Measurements from ENCODE around the gene RNASEH2B. TPM values are rescaled to one million over a fixed set of nuclear protein-coding genes. Genes with fewer than 3 reads are reported as not detected.

The RNASEH2B gene
- total and polyA plus RNA-seq, 7 experiments from 2014 or later, result 65.3 to 105 (median 94.6) TPM

DNA sequence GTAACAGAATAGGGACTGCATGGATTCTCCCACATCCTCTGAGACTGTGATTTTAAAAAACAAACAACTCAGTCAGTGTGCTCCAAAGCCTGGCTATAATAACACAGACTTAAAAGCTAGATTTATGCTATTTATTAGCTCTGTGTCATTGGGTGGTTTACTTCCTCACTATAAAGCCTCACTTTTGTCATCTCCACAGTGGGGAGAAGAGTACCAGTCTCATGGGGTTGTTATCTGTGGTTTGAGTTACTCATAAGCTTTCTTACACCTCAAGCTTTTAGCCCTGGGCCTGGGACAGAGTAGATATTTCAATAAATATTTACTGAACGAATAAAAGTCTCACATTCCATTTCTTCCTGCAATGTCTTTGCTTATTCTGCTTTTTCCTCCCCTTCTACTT lies 5.3 kb downstream of the RNASEH2B start:
- ATAC-seq (no peak), DNase-seq (no peak)
- Histone ChIP-seq H3K4me3 (ENCODE audit: low read length) (no peak overlapping the region), H3K27me3 (ENCODE audit: control insufficient read depth in 2 of 2, insufficient read depth in 2 of 2, low read length in 2 of 2) (no peaks in the 10 kb centered on the region), H3K27ac (ENCODE audit: low read depth, low read length) (no peak overlapping the region), H3K9me3 (ENCODE audit: control insufficient read depth in 2 of 3, low read length in 3 of 3) (no peaks in the 10 kb centered on the region), H3K36me3 (ENCODE audit: control insufficient read depth in 2 of 3, insufficient read depth in 3 of 3, low read length in 3 of 3) (no peaks in the 10 kb centered on the region), H3K4me1 (ENCODE audit: control insufficient read depth in 2 of 2, insufficient read depth in 2 of 2, low read length in 2 of 2) (peaks cover 15 to 38% of the 10 kb centered on the region in 2 donors)
- H3K9me3 Mint-ChIP-seq, result peaks cover 0 to 2% (median 0%) of the 10 kb centered on the region in 11 donors
- ChIA-PET CTCF (interaction anchor here (0.5 to 1.7 kb wide), 6 partner anchors 23 to 939 kb away, joined by 3 to 8 read pairs (median 3); no protein-coding TSS in a partner anchor), POLR2A (interaction anchor here (1.0 to 1.8 kb wide), 4 partner anchors 19 to 938 kb away, joined by 3 to 5 read pairs (median 4); no protein-coding TSS in a partner anchor)
- intact Hi-C loops (cut with micrococcal nuclease), result loop anchor here (5.0 to 10.0 kb wide), 14 partner anchors 68 to 1540 kb away; partner anchors contain the start of genes INTS6 (in 2 of the 2), WDFY2 (in 2 of the 2), CKAP2 (in 1 of the 2) and VPS36 (in 1 of the 2)
- peak overlapping the region in 5 of 9 donors; percentile 9 to 77 (median 60) for H3K27ac Mint-ChIP-seq
- peaks cover 0 to 22% (median 0%) of the 10 kb centered on the region in 5 donors for H3K36me3 Mint-ChIP-seq
- H3K4me1 Mint-ChIP-seq, result peaks cover 57 to 84% (median 80%) of the 10 kb centered on the region in 7 donors
- peak overlapping the region in 5 of 10 donors; percentile 2 to 49 (median 35) for H3K4me3 Mint-ChIP-seq
- no peaks in the 10 kb centered on the region for H3K27me3 Mint-ChIP-seq

DNA sequence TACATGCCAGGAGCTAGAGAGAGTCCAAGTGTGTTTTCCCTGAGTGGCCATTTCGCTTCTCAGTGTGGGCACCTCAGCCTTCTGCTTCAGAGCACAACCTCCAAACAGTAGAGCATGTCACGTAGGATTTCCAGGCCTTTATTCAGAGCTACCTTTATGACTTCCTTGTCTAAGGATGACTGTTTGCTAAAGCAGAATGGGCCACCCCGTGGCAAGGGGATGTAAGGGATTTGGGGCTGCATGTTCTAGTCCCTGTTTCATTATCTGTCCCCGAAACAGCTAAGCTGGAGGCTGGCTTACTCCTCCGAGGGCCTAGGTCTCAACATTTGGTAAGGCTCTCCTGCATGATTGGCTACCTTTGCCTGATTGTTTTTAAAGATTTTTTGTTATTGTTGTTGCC lies 6.0 kb downstream of the RNASEH2B start:
- no peaks in the 10 kb centered on the region for H3K36me3 ChIP-seq (ENCODE audit: control insufficient read depth in 2 of 3, insufficient read depth in 3 of 3, low read length in 3 of 3)
- Mint-ChIP-seq H3K4me3 (peak overlapping the region in 6 of 10 donors; percentile 2 to 49 (median 9)), H3K36me3 (peaks cover 0 to 26% (median 4%) of the 10 kb centered on the region in 5 donors), H3K9me3 (peaks cover 0 to 4% (median 0%) of the 10 kb centered on the region in 11 donors), H3K4me1 (peaks cover 61 to 88% (median 82%) of the 10 kb centered on the region in 7 donors), H3K27ac (peak overlapping the region in 4 of 9 donors; percentile 44 to 77 (median 57)), H3K27me3 (no peaks in the 10 kb centered on the region)
- intact Hi-C loops (cut with micrococcal nuclease), result loop anchor here (10.0 kb wide), 6 partner anchors 201 to 1539 kb away; partner anchors contain the start of genes CKAP2 (in 1 of the 2), VPS36 (in 1 of the 2) and WDFY2 (in 1 of the 2)
- no peak overlapping the region for H3K27ac ChIP-seq (ENCODE audit: low read depth, low read length)
- no peaks in the 10 kb centered on the region for H3K27me3 ChIP-seq (ENCODE audit: control insufficient read depth in 2 of 2, insufficient read depth in 2 of 2, low read length in 2 of 2)
- DNase-seq, result peak in 2 of 9 donors; percentile 2 to 20
- no peaks in the 10 kb centered on the region for H3K9me3 ChIP-seq (ENCODE audit: control insufficient read depth in 2 of 3, low read length in 3 of 3)
- no peak overlapping the region for H3K4me3 ChIP-seq (ENCODE audit: low read length)
- no peak for ATAC-seq
- ChIA-PET CTCF (interaction anchor here (0.5 to 1.7 kb wide), 5 partner anchors 36 to 939 kb away, joined by 3 to 8 read pairs (median 3); no protein-coding TSS in a partner anchor), POLR2A (interaction anchor here (1.3 to 1.5 kb wide), 2 partner anchors 790 to 939 kb away, joined by 3 to 5 read pairs; no protein-coding TSS in a partner anchor)
- H3K4me1 ChIP-seq (ENCODE audit: control insufficient read depth in 2 of 2, insufficient read depth in 2 of 2, low read length in 2 of 2), result peaks cover 13 to 38% of the 10 kb centered on the region in 2 donors

DNA sequence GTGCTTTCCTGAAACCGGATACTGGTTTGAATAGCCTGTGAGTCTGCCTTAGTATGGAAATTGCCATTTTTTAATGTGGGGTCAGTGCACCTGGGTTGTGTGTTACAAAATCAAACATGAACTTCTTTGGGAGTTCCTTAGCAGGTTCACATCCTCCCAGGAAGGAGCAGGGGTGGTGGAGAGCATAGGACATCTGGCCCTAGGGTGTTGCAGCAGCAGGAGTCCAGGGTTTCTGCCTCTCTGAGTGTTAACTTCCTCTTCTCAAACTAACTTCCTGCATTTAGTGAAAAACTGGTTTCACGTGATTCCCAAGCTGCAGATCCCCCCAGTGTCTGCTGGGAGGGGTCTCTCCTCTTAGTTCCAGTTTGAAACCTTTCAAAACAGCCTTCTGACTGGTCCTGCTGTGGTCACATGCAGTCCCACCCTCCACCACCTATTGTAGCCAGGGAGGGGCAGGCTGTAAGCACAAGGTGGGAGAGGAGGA lies 7.2 kb downstream of the RNASEH2B start:
- Histone ChIP-seq H3K27ac (ENCODE audit: low read depth, low read length) (peak overlapping the region; percentile 11), H3K27me3 (ENCODE audit: control insufficient read depth in 2 of 2, insufficient read depth in 2 of 2, low read length in 2 of 2) (no peaks in the 10 kb centered on the region), H3K4me1 (ENCODE audit: control insufficient read depth in 2 of 2, insufficient read depth in 2 of 2, low read length in 2 of 2) (peaks cover 7 to 31% of the 10 kb centered on the region in 2 donors), H3K9me3 (ENCODE audit: control insufficient read depth in 2 of 3, low read length in 3 of 3) (no peaks in the 10 kb centered on the region), H3K36me3 (ENCODE audit: control insufficient read depth in 2 of 3, insufficient read depth in 3 of 3, low read length in 3 of 3) (no peaks in the 10 kb centered on the region), H3K4me3 (ENCODE audit: low read length) (no peak overlapping the region)
- ChIA-PET CTCF (interaction anchor here (0.9 kb wide), 1 partner anchor 809 kb away, joined by 3 read pairs; no protein-coding TSS in a partner anchor), POLR2A (interaction anchor here (1.3 kb wide), 1 partner anchor 920 kb away, joined by 4 read pairs; the partner anchor contains the start of gene TRIM13)
- Mint-ChIP-seq H3K4me3 (peak overlapping the region; percentile 65 to 81 (median 75)), H3K4me1 (peaks cover 53 to 78% (median 72%) of the 10 kb centered on the region in 7 donors), H3K9me3 (peaks cover 0 to 4% (median under 1%) of the 10 kb centered on the region in 11 donors), H3K27ac (peak overlapping the region; percentile 35 to 88 (median 77)), H3K36me3 (peaks cover 1 to 30% (median 14%) of the 10 kb centered on the region in 5 donors), H3K27me3 (no peaks in the 10 kb centered on the region)
- peak; percentile 49 for ATAC-seq
- no peak for DNase-seq
- intact Hi-C loops (cut with micrococcal nuclease), result loop anchor here (10.0 kb wide), 6 partner anchors 202 to 1538 kb away; partner anchors contain the start of genes CKAP2 (in 1 of the 2), VPS36 (in 1 of the 2) and WDFY2 (in 1 of the 2)

DNA sequence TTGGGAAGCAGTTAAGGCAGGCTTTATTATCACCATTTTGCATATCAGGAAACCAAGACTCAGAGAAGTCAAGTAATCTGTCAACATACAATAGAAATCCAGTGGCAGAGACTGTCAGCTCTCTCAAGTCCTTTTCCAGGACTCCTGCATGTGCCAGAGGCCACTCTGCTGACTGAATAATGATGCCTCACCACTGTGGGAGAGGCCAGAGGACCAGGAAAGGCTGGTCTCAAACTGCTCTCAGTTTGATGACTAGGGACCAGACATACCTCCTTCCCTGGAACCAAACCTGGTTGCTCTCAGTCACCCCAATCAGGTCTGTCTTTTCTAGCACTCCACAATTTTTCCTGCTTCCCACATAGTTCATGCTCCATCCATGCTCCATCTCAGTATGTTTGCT lies 8.0 kb downstream of the RNASEH2B start:
- Mint-ChIP-seq H3K27ac (peak overlapping the region in 4 of 9 donors; percentile 24 to 84 (median 54)), H3K4me3 (peak overlapping the region in 7 of 10 donors; percentile 7 to 81 (median 66)), H3K27me3 (no peaks in the 10 kb centered on the region), H3K36me3 (peaks cover 9 to 39% (median 22%) of the 10 kb centered on the region in 5 donors), H3K9me3 (peaks cover 0 to 12% (median 8%) of the 10 kb centered on the region in 11 donors), H3K4me1 (peaks cover 45 to 69% (median 64%) of the 10 kb centered on the region in 7 donors)
- DNase-seq, result no peak
- Histone ChIP-seq H3K4me3 (ENCODE audit: low read length) (no peak overlapping the region), H3K27me3 (ENCODE audit: control insufficient read depth in 2 of 2, insufficient read depth in 2 of 2, low read length in 2 of 2) (no peaks in the 10 kb centered on the region), H3K9me3 (ENCODE audit: control insufficient read depth in 2 of 3, low read length in 3 of 3) (peaks cover 0 to 5% (median 0%) of the 10 kb centered on the region in 3 experiments), H3K27ac (ENCODE audit: low read depth, low read length) (no peak overlapping the region), H3K36me3 (ENCODE audit: control insufficient read depth in 2 of 3, insufficient read depth in 3 of 3, low read length in 3 of 3) (peaks cover 0 to 6% (median 0%) of the 10 kb centered on the region in 3 experiments), H3K4me1 (ENCODE audit: control insufficient read depth in 2 of 2, insufficient read depth in 2 of 2, low read length in 2 of 2) (peaks cover 7 to 29% of the 10 kb centered on the region in 2 donors)
- ATAC-seq, result no peak
- CTCF ChIA-PET, result interaction anchor here (0.9 kb wide), 1 partner anchor 810 kb away, joined by 3 read pairs; no protein-coding TSS in a partner anchor
- intact Hi-C loops (cut with micrococcal nuclease), result loop anchor here (10.0 kb wide), 6 partner anchors 203 to 1537 kb away; partner anchors contain the start of genes CKAP2 (in 1 of the 2), VPS36 (in 1 of the 2) and WDFY2 (in 1 of the 2)
- POLR2A ChIA-PET, result interaction anchor here (1.3 kb wide), 1 partner anchor 920 kb away, joined by 4 read pairs; the partner anchor contains the start of gene TRIM13

DNA sequence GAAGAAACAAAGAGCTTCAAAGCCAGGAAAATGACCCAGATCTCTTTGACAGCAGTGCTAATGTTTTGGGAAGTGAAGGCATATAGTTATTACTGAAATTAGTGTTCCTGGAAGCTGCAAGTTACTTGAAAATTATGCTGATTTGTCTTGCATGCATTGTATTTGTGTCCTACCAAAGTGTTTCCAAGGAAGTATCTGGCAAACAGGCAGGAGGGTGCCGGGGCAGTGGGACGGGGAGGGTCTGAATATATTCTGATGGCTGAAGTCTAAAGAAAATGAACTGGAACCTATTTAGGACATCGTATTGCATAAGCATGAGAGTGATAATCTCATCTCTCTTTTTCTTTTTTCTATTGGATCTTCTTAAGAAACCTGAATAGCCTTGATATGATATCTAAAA lies 9.0 kb downstream of the RNASEH2B start:
- DNase-seq (no peak), ATAC-seq (no peak)
- H3K4me1 ChIP-seq (ENCODE audit: control insufficient read depth in 2 of 2, insufficient read depth in 2 of 2, low read length in 2 of 2), result peaks cover 7 to 29% of the 10 kb centered on the region in 2 donors
- no peaks in the 10 kb centered on the region for H3K27me3 ChIP-seq (ENCODE audit: control insufficient read depth in 2 of 2, insufficient read depth in 2 of 2, low read length in 2 of 2)
- POLR2A ChIA-PET, result no interaction called here
- H3K36me3 ChIP-seq (ENCODE audit: control insufficient read depth in 2 of 3, insufficient read depth in 3 of 3, low read length in 3 of 3), result peaks cover 0 to 6% (median 0%) of the 10 kb centered on the region in 3 experiments
- Mint-ChIP-seq H3K27me3 (no peaks in the 10 kb centered on the region), H3K4me1 (peaks cover 45 to 66% (median 63%) of the 10 kb centered on the region in 7 donors), H3K4me3 (peak overlapping the region in 5 of 10 donors; percentile 29 to 52 (median 32)), H3K36me3 (peaks cover 14 to 49% (median 32%) of the 10 kb centered on the region in 5 donors), H3K27ac (peak overlapping the region in 4 of 9 donors; percentile 4 to 49 (median 31)), H3K9me3 (peaks cover 2 to 22% (median 16%) of the 10 kb centered on the region in 11 donors)
- no peak overlapping the region for H3K27ac ChIP-seq (ENCODE audit: low read depth, low read length)
- intact Hi-C loops (cut with micrococcal nuclease), result loop anchor here (10.0 kb wide), 6 partner anchors 204 to 1536 kb away; partner anchors contain the start of genes CKAP2 (in 1 of the 2), VPS36 (in 1 of the 2) and WDFY2 (in 1 of the 2)
- H3K9me3 ChIP-seq (ENCODE audit: control insufficient read depth in 2 of 3, low read length in 3 of 3), result peaks cover 0 to 13% (median 0%) of the 10 kb centered on the region in 3 experiments
- CTCF ChIA-PET, result no interaction called here
- no peak overlapping the region for H3K4me3 ChIP-seq (ENCODE audit: low read length)

DNA sequence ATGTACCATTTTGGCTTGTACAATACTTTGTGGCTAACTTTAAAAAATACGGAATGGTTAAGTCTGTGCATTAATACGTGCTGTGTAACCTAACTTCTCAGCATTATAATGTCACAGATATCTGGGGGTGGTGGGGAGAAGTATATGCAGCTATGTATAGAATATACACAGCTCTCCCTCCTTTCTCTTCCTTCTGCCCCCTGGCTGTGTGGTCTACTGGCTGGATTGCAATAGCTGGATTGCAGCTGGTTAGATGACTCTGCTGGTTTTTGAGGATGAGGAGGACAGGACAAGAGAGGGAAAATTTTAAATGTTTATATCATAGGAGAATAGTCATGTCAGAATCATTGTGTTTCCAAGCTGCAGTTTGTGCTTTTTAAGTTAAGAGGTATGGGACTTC lies 9.7 kb downstream of the RNASEH2B start:
- H3K27me3 ChIP-seq (ENCODE audit: control insufficient read depth in 2 of 2, insufficient read depth in 2 of 2, low read length in 2 of 2), result no peaks in the 10 kb centered on the region
- no peaks in the 10 kb centered on the region for H3K27me3 Mint-ChIP-seq
- intact Hi-C loops (cut with micrococcal nuclease), result loop anchor here (10.0 kb wide), 6 partner anchors 204 to 1536 kb away; partner anchors contain the start of genes CKAP2 (in 1 of the 2), VPS36 (in 1 of the 2) and WDFY2 (in 1 of the 2)
- DNase-seq (no peak), ATAC-seq (no peak)
- H3K27ac ChIP-seq (ENCODE audit: low read depth, low read length), result no peak overlapping the region
- no peak overlapping the region for H3K4me3 ChIP-seq (ENCODE audit: low read length)
- H3K36me3 ChIP-seq (ENCODE audit: control insufficient read depth in 2 of 3, insufficient read depth in 3 of 3, low read length in 3 of 3), result peaks cover 0 to 6% (median 0%) of the 10 kb centered on the region in 3 experiments
- peak overlapping the region in 3 of 9 donors; percentile 4 to 35 (median 19) for H3K27ac Mint-ChIP-seq
- peak overlapping the region in 2 of 10 donors; percentile 3 to 52 for H3K4me3 Mint-ChIP-seq
- H3K36me3 Mint-ChIP-seq, result peaks cover 14 to 55% (median 39%) of the 10 kb centered on the region in 5 donors
- peaks cover 0 to 13% (median 0%) of the 10 kb centered on the region in 3 experiments for H3K9me3 ChIP-seq (ENCODE audit: control insufficient read depth in 2 of 3, low read length in 3 of 3)
- ChIA-PET CTCF (interaction anchor here (0.6 kb wide), 1 partner anchor 936 kb away, joined by 3 read pairs; no protein-coding TSS in a partner anchor), POLR2A (no interaction called here)
- peaks cover 5 to 29% (median 21%) of the 10 kb centered on the region in 11 donors for H3K9me3 Mint-ChIP-seq
- H3K4me1 Mint-ChIP-seq, result peaks cover 45 to 64% (median 60%) of the 10 kb centered on the region in 7 donors
- H3K4me1 ChIP-seq (ENCODE audit: control insufficient read depth in 2 of 2, insufficient read depth in 2 of 2, low read length in 2 of 2), result peaks cover 7 to 29% of the 10 kb centered on the region in 2 donors

Data from naive thymus-derived CD4-positive, alpha-beta T cell (primary cell).